Activated CD4-positive, alpha-beta T cell treated with anti-CD3 and anti-CD28 coated beads for 4 hours (primary cell): Measurements from ENCODE around the gene RBM33.

Source experiments
- DNase-seq, 2 donors: peaks; one replicate each; pipeline ENCODE4 v3.0.0-alpha.2; 2020

RBM33 gene

DNA sequence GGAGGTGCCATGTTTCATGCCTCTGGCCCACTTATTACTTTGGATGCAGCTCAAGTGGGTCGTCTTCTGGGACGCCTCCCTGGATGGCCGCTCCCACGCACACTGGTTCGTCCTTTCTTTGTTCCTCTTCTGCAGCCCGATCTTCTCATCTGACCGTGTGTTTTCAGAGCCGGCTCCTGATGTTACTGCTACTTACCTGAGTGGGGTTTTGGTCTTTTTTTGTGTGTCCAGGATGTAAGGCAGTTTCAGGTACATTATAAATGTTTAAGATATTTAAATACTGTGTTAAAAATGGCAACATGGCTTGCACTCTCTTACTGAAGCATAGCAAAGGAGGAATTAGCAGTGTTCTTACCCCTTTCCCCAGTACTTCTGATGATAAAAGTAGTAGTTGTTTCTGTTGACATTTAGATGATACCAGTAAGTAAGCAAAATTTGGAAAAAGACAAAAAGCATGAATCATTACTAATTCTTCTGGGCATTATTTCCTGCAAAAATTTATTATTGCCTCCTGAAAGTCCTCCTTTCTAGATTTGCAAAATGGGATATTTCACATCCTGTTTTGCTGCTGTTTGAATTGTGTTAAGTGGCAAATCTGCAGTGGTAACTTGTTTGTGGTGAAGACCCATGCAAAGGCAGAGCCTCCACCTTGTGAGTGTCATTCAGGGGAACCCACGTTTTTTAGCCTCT is 108.4 kb downstream of the RBM33 start:
- no peak for DNase-seq

DNA sequence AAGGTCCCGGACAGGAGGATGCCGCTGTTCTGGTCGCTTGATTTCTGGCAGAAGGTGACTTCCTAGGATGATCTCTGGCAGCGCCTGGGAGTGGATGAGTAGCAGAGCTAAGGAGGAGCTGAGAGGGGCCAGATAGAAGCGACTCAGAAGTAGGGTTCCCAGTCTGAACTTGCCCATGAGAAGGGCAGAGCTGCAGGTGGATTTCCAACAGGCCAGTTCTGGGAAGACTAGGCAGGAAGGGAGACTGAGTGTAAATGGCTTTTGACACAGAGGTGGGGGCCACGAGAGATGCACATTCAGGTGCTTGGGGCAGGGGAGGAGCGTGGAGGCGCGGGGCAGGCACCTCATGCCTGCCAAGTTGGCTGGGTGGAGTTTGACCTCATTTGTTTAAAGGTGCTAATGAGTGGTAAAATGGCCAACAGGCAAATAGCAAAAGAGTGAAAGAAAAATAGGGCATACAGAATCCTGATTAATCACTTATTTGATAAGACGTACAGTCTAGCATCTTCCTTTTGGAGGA is 109.0 kb downstream of the RBM33 start:
- DNase-seq, result no peak

DNA sequence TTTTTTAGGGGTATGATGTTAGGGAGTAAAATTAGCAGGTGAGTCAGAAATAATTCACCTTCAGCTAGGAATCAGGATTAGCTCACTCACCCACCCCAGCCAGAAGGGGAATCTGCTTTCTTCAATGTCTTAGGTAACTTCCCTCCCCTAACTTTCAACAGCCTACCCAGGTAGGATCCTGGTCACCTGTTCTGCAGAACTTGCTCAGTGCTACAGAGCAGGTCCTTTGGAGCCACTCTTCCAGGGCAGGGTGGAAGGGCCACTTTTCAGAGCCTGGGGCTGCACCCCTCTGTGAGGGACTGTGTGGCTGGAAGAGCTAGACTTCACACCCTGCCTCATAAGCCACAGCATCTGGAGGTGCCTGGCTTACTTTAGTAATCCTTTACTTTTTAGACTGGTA is 109.7 kb downstream of the RBM33 start:
- no peak for DNase-seq

- no peak for DNase-seq
Measured at GRCh38 chr7:155755026-155755425, 110.6 kb downstream of the RBM33 start.

GRCh38 chr7:155756322-155756721 is 111.9 kb downstream of the RBM33 start:
- DNase-seq, result no peak

DNA sequence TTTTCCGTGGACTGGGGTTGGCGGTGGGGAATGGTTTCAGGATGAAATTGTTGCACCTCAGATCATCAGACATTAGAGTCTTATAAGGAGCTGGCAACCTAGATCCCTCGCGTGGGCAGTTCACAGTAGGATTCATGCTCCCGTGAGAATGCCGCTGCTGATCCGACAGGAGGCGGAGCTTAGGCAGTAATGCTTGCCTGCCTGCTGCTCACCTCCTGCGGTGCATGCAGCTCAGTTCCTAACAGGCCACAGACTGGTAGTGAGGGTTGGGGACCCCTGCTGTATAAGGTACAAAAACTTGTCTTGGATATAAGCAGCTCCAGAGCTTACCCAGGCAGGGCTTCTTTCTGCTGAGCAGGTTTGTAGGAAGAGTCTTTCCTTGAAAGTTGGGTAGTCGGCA is 113.9 kb downstream of the RBM33 start:
- no peak for DNase-seq

DNA sequence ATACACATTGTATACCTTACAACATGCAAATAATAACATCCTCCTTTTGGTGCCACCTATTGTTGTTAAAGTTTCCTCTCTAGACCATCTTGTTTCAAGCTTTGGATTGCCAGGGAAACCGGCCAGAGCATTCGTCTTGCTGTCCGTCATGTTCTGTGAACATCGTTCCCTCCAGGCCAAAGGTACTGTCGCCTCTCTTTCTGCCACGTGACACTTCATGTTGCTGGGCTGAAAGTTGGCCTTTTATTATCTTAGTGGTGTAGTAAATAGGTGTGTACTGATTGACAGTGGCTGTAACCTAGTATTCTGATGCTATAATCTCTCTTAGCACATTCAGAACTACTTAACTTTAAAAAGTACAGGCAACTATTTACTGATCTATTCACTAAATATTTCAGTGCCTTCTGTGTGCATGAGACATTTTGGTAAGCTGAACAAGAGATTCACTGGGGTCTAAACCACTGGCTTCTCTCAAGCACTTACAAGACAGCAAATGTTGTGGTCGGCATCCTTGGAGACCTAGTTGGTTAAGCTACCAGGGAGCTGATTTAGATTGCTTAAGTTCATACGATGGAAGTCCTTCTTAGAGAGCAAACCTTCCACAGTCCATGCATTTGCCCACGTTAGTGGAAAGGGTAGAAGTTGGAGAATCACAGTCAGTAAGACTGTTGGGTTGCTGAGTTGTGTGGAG is 115.4 kb downstream of the RBM33 start:
- DNase-seq, result no peak

- DNase-seq, result no peak
Measured at GRCh38 chr7:155761162-155761561, 116.7 kb downstream of the RBM33 start.

GRCh38 chr7:155762036-155762435 is 117.6 kb downstream of the RBM33 start:
- DNase-seq, result no peak

DNA sequence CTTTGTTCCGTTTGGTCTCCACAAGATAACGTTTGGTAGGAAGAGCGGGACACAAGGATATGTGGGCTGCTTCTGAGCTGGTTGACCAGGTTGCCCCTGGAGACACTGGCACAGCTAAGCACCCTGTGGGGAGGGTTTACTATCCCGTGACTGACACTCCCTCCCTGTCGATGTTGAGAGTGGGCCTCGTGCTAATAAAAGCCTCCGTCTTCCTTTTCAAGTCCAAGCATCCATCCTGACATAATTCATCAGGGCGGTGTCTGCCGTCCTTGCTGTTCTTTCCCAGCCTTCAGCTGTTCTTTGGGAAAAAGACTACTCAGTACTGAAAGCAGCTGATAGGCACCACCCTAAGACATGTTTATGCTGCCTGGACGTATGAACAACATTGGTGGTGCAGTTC is 118.2 kb downstream of the RBM33 start:
- no peak for DNase-seq

DNA sequence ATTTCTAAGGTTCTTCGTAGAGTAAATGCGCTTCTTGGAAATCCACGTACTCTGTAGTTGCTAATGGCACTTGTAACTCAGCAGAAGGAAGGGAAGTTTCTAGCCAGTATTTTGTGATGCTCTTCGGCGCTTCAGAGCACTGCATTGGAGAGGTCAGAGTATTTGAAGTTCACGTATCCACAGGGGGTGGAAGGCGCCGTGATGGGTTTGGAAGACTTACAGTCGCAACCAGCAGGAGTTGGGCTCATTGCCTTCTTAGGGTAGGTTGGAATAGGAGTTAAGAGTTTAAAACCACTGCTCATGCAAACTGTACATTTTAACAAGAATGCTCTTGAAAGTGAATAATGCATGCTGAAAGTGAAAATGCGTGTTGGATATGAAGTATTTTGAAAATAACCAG is 118.7 kb downstream of the RBM33 start:
- no peak for DNase-seq

DNA sequence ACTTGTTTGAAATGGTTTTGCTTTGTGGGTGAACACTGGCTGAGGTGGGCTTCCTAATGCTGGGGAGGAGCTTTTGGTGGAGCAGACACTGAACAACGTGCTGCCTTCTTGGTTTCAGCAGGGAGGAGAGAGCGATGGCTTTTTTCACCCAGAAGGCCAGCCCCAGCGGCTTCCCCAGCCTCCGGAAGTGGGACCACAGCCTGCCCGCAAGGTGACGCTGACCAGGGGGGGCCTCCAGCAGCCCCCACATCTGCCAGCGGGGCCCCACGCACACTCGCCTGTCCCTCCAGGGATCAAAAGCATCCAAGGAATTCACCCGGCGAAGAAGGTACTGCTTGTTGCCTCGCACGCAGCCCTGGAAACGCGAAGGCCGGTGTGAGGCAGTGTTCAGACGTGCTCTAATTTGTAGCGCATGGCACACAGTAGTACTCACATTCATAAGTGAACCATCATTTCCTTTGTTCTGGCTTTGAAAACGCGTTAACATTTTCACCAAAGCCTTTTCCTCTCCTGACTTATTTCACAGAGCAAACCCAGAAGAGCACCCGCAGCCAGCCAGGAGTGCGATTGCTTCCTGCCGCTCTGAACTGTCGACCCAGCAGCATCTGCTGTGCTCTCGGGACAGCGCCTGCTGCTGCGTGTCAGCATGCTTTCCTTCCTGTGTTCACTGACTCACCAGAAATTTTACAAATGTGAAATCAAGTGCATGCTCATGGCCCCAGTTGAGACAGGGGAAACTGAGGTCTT is 119.4 kb downstream of the RBM33 start:
- peak; percentile 37 to 49 for DNase-seq

DNA sequence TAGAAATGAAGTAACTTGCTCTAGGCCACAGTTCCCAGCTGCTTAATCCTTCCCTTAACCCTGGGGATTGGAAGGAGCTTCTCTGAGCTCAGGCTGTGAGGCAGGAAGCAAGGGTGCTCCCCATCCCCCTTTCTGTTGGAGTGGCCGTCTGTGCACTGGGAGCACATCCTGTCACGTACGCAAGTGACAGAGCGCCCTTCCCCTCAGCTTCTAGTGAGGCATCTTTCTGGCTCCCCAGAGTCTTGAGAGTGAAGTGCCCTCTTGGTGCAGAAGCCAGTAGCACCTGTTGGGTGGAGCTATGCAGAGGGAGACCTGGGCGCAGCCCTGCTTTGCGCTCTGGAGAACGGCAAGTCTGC is 120.0 kb downstream of the RBM33 start:
- peak in 1 of 2 donors; percentile 8 for DNase-seq

DNA sequence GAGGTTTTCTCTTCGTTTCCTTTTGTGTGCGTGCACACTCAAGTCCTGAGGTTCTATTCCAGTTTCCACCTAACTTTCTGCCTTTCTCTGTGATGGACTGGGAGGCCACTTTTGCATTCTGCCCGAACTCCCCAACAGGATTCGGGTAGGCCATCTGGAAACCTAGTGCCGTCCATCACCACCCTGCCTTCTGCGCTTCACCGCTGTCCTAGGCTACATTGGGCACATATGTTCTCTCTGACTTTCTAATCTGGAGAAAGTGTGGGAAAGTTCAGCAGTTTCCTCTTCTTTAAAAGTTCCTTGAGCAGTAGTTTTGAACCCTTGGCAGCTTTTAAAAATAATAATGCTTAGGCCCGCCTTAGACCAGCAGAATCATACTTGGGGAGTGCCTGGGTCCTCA is 121.0 kb downstream of the RBM33 start:
- DNase-seq, result no peak

- no peak for DNase-seq
Measured at GRCh38 chr7:155766386-155766785, 121.9 kb downstream of the RBM33 start.

DNA sequence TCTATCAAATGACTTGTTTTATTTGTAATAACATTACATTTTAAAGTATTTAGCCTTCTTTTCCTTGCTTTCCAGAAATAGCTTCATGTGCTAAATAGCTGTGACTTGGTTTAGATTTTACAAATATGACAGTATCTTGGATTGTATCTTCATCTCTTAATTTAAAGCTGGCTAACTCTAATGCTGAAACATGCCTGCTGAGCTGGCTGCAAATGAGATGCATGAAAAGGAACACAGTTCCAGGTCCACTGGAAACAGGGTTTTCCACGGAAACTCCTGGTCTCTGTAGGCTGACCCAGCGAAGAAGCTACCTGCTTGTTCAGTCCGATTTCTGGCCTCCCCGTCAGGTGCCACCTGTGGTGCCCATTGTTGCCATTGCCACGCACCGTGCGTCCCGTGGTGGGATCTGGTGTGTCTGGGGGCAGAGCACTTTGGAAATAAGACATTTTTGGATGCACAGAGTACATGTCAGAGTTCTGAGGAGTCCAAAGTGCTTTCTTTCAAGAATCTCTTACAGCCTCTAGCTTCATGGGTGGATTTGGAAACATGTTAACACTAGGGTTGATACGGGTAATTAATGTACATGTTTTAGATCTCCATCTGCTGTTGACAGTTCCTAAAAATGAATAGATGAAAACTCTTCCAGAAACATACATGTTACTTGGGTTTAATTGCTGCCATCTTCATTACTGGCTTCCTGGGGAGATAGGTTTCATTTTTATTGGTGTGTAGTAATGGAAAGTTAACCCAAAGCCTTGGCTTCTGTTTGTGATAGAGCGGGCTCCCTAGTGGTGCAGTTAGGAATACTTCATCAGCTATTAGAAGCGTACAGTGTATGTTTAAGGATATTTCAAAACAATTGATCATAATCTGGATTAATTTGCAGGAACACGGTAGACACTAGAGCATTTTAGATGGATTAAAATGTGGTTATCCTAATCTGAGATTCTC is 122.8 kb downstream of the RBM33 start:
- DNase-seq, result no peak

GRCh38 chr7:155769701-155770100 is 125.2 kb downstream of the RBM33 start:
- DNase-seq, result no peak

DNA sequence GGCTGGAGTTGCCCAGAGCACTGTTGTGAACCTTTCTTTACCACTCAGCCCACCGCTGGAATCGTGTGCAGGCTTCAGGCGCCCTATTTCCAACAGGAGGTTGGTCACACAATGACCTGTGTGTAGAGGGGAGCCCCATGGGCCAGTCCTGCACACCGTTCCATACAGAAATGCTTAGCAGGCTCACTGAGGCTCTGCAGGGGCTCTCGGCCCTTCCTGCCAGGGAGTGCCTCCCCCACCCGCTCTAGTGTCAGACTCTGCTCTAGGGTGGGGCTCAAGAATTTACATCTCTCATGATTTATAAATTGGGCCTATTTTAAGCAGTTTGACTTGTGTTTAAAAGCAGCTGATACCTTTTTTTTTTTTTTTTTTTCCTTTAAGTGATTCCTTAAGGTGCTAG is 125.8 kb downstream of the RBM33 start:
- no peak for DNase-seq

GRCh38 chr7:155773531-155773930 is 129.1 kb downstream of the RBM33 start:
- DNase-seq, result no peak

GRCh38 chr7:155774947-155775346 is 130.5 kb downstream of the RBM33 start:
- no peak for DNase-seq

- no peak for DNase-seq
Measured at GRCh38 chr7:155775691-155776090, 131.2 kb downstream of the RBM33 start.

DNA sequence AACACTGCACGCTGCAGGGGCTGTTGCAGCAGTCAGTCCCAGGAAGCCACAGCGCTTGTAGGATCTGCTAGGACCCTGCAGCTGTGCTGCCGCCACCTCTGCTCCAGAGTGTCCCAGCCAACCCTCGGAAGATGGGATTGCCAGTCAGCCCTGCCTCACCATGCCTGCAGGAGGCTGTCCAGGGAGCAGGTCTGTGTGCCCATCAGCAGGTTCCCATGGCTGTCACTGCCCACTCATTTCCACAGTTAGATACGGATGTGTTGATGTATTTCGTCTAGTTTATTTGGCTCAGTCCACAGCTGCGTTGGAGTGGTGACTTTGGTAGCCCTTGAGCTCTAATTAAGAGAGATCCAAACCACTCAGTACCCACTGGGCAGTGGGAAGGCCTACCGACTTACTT is 132.1 kb downstream of the RBM33 start:
- no peak for DNase-seq

GRCh38 chr7:155778349-155778748 is 133.9 kb downstream of the RBM33 start:
- no peak for DNase-seq
